Fibroblast of mammary gland (primary cell): ENCODE data around the gene TAGLN3.
A peak's percentile ranks its signal among the peaks of the same experiment; 100 is the strongest.

Source experiments
- DNase-seq: peaks from one replicate; pipeline ENCODE4 v3.0.0-alpha.2; 2010; ENCODE audit warnings: low read depth
- H3K4me3 ChIP-seq: 2 replicates; pipeline ENCODE4 v1.5.1; 2011; ENCODE audit warnings: low read depth, mild to moderate bottlenecking, low read length, moderate library complexity; ENCODE audit not compliant: control insufficient read depth
- CTCF ChIP-seq: conservative IDR thresholded peaks from 2 replicates; pipeline ENCODE4 v1.5.1; 2011; ENCODE audit warnings: low read depth, low read length, inconsistent platforms; ENCODE audit not compliant: control insufficient read depth, insufficient read depth

Gene TAGLN3

GRCh38 chr3:111955876-111956275 is 42.8 kb upstream of the TAGLN3 start:
- DNase-seq, result no peak
- no peak overlapping the region for H3K4me3 ChIP-seq
- TF ChIP-seq CTCF, result no peak

GRCh38 chr3:111956449-111956848 is 42.3 kb upstream of the TAGLN3 start:
- DNase-seq, result no peak
- H3K4me3 ChIP-seq, result no peak overlapping the region
- TF ChIP-seq CTCF, result no peak

GRCh38 chr3:111956995-111957734 is 41.6 kb upstream of the TAGLN3 start:
- no peak for TF ChIP-seq CTCF
- no peak overlapping the region for H3K4me3 ChIP-seq
- no peak for DNase-seq

GRCh38 chr3:111961461-111962164 is 37.1 kb upstream of the TAGLN3 start:
- H3K4me3 ChIP-seq, result no peak overlapping the region

GRCh38 chr3:111963424-111963823 is 35.3 kb upstream of the TAGLN3 start:
- DNase-seq, result peak; percentile 93
- no peak for TF ChIP-seq CTCF
- H3K4me3 ChIP-seq, result no peak overlapping the region

More at GRCh38 chr3:111961461-111962164, 37.1 kb upstream of the TAGLN3 start:
- TF ChIP-seq CTCF, result no peak
- DNase-seq, result peak; percentile 31

- no peak for DNase-seq
- TF ChIP-seq CTCF, result no peak
Measured at GRCh38 chr3:111965484-111965883, 33.2 kb upstream of the TAGLN3 start.

More at GRCh38 chr3:111965484-111965883, 33.2 kb upstream of the TAGLN3 start:
- no peak overlapping the region for H3K4me3 ChIP-seq
